GM13976 (cell line): ENCODE data around the gene CNTNAP4.

Experiments used
- DNase-seq: peaks from one replicate; pipeline ENCODE4 v3.0.0; 2012; ENCODE audit warnings: low spot score
- CTCF ChIP-seq: IDR thresholded peaks from 2 replicates; pipeline ENCODE4 v1.5.1; 2012; ENCODE audit warnings: borderline replicate concordance, mild to moderate bottlenecking; ENCODE audit not compliant: insufficient read depth; ENCODE audit errors: extremely low read depth, missing control alignments, control extremely low read depth
- in situ Hi-C: fragments of 300-500 bp; cut with MboI; formaldehyde crosslinking; loops from one replicate; pipeline ENCODE4 v1.12.0; 2022; ENCODE audit warnings: low sequenced_read_pairs, mixed read lengths, inconsistent platforms; ENCODE audit not compliant: unreplicated experiment

Gene CNTNAP4

GRCh38 chr16:76461836-76462235 is 184.6 kb downstream of the CNTNAP4 start:
- no peak for TF ChIP-seq CTCF
- DNase-seq: no peak
- in situ Hi-C loops: no loop called here

GRCh38 chr16:76464955-76465620 is 187.9 kb downstream of the CNTNAP4 start:
- in situ Hi-C loops: no loop called here
- no peak for DNase-seq
- TF ChIP-seq CTCF: no peak

- DNase-seq: no peak
- in situ Hi-C loops: no loop called here
- TF ChIP-seq CTCF: no peak
These were observed 189.7 kb downstream of the CNTNAP4 start for GRCh38 chr16:76466871-76467270.

- in situ Hi-C loops: no loop called here
- TF ChIP-seq CTCF: no peak
- DNase-seq: no peak
These were observed 196.8 kb downstream of the CNTNAP4 start for GRCh38 chr16:76474048-76474447.

GRCh38 chr16:76478105-76478504 is 200.9 kb downstream of the CNTNAP4 start:
- in situ Hi-C loops: no loop called here

GRCh38 chr16:76483307-76483909 is 206.2 kb downstream of the CNTNAP4 start:
- no peak for DNase-seq
- in situ Hi-C loops: no loop called here
- no peak for TF ChIP-seq CTCF

More at GRCh38 chr16:76478105-76478504, 200.9 kb downstream of the CNTNAP4 start:
- DNase-seq: no peak
- TF ChIP-seq CTCF: no peak

GRCh38 chr16:76484020-76484419 is 206.8 kb downstream of the CNTNAP4 start:
- DNase-seq: no peak
- no peak for TF ChIP-seq CTCF
- in situ Hi-C loops: no loop called here
